T follicular helper cell (primary cell): Measurements from ENCODE around the gene HERPUD1.
"Not testable (repeated sequence)": the region's sequence is repeated elsewhere in the genome, so short reads cannot be mapped to it uniquely, and the experiment has no call there.

Experiments
- DNase-seq: peaks from one replicate; pipeline ENCODE4 v3.0.0-alpha.2; 2020; ENCODE audit warnings: low read depth
- total RNA-seq, 2 experiments: gene quantifications; one replicate each; lab custom pipeline; 2026; lab: John Stamatoyannopoulos, UW

The HERPUD1 gene, protein sequence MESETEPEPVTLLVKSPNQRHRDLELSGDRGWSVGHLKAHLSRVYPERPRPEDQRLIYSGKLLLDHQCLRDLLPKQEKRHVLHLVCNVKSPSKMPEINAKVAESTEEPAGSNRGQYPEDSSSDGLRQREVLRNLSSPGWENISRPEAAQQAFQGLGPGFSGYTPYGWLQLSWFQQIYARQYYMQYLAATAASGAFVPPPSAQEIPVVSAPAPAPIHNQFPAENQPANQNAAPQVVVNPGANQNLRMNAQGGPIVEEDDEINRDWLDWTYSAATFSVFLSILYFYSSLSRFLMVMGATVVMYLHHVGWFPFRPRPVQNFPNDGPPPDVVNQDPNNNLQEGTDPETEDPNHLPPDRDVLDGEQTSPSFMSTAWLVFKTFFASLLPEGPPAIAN
- 172 to 365 reads per million in 2 experiments for total RNA-seq

DNA sequence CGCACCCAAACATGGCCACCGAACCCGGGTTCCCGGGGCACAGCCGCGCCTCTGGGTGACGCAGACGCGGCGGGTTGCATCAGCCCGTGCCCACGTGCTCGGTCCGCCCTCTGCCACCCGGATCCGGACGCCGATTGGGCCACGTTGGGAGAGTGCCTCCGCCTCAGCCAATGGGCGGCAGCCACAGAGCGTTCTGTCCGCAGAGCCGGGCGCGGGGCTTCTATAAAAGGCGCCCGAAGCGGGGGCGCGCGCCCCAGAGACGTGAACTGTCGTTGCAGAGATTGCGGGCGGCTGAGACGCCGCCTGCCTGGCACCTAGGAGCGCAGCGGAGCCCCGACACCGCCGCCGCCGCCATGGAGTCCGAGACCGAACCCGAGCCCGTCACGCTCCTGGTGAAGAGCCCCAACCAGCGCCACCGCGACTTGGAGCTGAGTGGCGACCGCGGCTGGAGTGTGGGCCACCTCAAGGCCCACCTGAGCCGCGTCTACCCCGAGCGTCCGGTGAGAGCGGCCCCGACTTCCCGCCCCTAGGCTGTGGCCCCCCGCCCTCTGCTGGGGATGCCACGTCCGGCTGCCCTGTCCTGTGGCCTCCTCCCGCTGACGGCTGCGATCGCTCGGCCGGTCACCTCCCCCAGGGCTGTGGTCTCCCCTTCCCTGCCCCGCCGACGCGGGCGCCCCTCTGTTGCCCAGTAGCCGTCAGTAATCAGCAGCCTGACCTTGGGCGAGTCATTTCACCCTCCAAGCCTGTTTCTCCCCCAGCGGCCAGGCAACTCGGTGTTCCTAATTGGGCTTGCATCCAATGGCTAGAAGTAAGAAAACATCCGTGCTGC, at the start of gene HERPUD1:
Gene HERPUD1 (plus strand): TSS at position 251 of the 829 bp plus-strand sequence. CDS start 103 bp downstream, at position 354.
- peak; percentile 99 for DNase-seq

DNA sequence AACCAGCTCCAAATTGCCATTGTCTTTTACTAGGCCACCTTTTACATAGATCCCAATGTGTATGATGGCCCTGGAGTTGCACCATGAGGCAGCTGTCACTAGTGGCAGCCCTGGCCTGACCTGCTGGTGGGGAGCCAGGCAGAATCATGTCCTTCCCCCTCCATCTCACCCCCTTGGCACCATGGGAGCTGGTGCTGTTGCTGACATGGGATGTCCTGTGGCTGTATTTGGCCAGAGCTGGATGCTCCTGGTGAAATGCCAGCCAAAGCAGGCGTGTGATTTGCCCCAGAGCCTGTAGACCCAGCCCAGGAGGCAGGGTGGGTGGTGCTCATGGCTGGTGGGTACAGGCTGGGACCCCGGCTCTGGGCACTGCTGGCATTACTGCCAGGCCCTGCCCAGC, 48.4 kb upstream of the HERPUD1 start:
- no peak for DNase-seq

DNA sequence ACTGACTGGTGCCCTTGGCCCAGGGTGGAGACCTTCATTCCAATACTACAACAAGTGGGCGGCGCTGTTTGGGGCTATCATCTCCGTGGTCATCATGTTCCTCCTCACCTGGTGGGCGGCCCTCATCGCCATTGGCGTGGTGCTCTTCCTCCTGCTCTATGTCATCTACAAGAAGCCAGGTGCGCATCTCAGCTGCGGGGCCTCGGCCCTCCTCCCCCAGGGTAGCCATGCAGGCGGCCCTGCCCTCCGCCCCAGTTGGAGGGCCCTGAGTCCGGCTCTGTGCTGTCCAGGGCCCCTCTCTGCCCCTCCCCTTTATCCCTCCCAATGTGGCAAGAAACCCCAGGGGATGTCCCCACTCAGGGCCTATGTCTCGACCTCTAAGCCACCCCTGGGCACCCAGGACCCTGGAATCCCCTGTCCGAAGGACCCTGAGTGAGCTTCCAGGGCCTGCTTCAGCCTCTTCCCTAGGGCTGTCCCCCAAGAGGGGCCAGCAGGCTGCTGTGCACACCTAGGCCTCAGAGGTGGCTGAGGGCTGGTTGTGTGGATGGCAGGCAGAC, 47.8 kb upstream of the HERPUD1 start:
- no peak for DNase-seq

DNA sequence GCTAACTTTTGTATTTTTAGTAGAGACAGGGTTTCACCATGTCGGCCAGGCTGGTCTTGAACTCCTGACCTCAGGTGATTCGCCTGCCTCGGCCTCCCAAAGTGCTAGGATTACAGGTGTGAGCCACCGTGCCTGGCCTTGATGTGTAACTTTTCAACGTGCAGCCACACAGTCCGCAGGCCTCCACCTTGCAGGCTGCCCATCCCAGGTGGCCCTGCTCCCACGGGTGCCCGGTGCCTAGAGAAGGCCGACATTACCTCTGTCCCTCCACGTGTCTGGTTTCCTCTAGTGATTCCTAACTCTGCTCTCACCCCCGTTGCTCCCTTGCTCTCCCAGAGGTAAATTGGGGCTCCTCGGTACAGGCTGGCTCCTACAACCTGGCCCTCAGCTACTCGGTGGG, 47.0 kb upstream of the HERPUD1 start:
- DNase-seq = not testable (repeated sequence)

DNA sequence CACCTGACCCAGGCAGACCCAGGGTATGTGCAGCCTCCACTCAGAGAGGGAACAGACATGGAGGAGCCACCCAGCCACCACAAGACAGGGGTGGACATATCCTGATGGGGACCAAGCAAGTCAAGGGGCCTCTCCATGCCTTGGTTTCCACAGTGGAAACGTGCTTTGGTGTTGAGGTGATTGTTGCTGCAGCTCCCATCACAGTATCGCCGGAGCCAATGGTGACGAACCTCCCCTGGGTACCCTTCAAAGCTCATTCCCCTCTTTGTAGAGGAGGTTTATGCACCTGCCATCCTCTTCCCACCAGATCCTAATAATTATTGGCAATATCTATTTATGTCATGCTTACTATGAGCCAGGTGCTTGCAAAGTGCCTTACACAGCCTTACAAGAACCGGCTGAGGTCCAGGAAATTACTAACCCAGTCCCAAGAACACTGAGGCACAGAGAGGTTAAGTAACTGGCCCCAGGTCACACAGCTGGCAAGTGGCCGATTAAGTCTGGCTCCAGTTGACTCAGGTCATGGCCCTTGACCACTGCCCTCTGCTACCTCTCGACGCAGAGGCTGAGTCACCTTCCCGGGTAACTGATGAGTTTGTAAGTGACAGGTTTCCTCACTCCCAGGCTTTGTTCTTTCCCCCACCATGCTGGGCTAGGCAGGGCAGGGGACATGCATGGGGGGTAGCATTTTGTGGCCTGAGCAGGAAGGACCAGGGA, 46.3 kb upstream of the HERPUD1 start:
- DNase-seq = no peak

DNA sequence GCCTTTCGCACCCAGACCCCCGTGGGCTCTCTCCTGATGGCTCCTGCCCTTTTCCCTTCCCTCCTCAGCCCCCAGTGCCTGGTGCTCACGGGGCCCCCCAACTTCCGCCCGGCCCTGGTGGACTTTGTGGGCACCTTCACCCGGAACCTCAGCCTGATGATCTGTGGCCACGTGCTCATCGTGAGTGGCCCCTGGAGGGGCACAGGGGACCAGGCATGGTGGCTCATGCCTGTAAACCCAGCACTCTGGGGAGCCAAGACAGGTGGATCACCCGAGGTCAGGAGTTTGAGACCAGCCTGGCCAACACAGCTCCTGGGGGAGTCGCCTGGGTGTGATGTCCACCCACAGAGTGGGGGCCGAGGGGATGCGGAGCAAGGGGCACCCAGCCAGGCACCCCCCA, 45.6 kb upstream of the HERPUD1 start:
- DNase-seq = no peak

DNA sequence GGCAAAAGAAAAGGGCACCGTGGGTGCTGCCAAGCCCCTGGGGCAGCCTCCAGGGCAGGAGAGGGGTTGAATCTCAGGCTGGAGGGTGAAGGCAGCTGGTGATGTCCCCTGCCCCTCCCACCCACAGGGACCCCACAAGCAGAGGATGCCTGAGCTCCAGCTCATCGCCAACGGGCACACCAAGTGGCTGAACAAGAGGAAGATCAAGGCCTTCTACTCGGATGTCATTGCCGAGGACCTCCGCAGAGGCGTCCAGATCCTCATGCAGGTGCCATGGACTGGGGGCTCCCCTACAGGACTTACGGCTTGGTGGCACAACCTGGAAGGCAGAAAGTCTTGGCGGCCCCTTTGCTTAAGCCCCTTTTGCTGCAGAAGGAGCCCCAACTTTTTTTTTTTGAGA, 45.1 kb upstream of the HERPUD1 start:
- DNase-seq = no peak

DNA sequence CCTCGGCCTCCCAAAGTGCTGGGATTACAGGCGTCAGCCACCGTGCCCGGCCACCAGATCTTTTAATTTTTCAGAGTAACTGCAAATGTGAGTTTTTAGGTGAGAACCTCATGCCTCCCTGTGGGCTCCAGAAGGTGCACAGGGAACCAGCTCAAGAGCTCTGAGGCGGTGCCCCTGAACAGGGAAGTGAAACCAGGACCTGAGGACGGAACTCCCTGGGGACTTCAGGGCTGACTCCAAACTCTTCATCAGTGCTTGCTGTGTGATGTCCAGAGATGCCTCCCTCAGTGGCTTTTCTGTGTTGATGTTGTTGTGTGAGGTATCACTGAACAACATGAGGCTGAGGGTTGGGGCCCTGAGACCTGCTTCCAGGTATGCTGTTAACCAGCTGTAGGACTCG, 43.1 kb upstream of the HERPUD1 start:
- DNase-seq = no peak

DNA sequence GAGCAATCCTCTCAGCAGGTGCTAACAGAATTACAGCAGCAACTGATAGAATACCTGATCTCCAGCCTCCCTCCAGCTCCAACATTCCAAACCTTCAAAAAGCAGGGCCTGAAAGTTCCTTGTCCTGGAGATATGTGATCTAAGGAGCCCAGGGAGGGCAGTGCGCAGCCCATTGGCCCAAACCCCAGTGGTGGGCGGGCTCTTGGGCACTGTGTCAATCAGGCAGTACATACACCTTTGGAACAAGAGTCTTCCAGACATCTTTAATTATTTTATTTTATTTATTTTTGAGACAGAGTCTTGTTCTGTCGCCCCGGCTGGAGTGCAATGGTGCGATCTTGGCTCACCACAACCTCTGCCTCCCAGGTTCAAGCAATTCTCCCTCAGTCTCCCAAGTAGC, 42.7 kb upstream of the HERPUD1 start:
- no peak for DNase-seq

DNA sequence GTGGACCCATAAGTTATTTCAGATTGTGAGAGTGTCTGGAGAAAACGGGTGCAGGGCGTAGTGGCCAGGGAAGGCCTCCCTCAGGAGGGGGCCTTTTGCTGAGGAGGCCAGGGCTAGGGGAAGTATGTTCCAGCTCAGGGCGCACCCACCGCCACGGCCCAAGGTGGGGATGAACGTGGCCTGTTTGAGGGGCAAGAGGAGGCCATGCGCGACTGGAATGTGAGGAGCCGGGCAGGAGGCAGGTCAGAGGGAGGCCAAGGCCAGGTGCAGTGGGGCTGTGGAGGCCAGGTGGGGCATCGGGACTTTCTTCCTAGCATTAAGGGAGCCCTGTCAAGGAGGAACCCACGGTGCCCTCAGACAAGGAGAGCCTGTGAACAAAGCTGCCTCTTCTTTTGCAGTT, 40.3 kb upstream of the HERPUD1 start:
- no peak for DNase-seq

DNA sequence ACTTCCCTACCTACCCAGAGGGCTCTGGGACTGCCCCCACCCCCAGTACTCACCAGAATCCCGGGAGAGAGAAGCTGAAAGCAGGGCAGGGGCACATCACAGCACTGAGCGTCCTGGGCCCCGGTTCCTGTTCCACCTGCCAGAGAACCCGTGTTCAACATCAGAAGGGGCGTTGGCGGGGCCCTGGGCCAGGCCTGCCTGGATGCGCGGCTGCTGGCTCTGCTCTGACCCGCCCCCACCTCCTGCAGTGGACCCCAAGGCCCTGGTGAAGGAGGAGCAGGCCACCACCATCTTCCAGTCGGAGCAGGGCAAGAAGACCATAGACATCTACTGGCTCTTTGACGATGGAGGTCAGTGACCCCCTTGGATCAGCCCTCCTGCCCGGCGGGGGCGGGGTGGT, 39.2 kb upstream of the HERPUD1 start:
- DNase-seq = no peak

DNA sequence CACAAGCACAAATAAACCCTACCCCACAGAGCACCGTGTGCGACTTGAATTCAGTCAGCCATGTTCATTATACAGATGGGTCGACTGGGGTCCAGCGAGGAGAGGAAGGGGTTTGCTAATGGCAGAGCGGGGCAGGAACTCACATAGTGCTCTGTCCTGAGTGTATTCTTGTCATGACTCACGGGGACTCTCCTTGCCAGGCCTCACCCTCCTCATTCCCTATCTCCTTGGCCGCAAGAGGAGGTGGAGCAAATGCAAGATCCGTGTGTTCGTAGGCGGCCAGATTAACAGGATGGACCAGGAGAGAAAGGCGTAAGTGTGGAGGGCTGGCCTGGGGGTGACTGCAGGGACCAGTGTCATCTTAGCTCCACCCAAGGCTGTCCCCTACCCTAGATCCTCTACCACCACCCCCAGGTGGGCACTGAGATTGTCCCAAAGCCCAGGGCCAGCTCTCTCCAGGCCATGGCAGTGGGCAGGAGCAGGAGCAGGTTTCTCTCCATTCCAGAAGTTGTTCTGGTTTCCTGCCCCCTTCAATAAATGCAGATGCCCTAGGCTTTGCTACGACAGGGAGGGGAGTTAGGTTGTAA, 37.5 kb upstream of the HERPUD1 start:
- no peak for DNase-seq

DNA sequence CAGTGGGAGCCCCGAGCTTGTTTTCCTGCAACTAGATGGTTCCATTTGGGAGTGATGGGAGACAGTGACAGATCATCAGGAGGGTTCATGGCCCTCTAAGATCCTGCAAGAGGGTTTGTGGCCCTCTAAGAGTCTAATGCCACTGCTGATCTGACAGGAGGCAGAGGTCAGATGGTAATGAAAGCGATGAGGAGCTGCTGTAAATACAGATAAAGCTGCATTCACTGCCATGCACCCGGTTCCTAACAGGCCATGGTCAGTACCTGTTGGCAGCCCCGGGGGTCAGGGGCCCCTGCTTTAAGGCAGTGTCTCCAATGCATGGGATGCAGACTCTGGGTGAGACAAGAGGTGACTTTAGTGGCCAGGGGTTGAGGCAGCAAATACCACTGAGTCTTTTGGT, 36.1 kb upstream of the HERPUD1 start:
- DNase-seq = no peak

DNA sequence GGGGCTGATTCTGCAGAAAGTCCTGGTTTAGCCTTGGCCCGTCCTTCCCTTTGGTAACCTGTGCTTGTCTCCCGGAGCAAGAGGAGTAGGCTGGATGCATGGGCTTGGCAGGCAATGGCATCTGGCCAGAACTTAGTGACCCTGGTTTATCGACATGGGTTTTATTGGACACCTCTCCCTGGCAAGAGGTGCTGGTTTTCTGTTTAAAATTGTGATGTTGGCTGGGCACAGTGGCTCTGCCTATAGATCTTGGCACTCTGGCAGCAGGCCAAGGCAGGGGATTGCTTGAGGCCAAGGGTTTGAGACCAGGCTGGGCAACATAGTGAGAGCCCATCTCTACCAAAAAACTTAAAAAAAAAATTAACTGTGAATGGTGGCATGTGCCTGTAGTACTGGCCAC, 35.7 kb upstream of the HERPUD1 start:
- DNase-seq = no peak

DNA sequence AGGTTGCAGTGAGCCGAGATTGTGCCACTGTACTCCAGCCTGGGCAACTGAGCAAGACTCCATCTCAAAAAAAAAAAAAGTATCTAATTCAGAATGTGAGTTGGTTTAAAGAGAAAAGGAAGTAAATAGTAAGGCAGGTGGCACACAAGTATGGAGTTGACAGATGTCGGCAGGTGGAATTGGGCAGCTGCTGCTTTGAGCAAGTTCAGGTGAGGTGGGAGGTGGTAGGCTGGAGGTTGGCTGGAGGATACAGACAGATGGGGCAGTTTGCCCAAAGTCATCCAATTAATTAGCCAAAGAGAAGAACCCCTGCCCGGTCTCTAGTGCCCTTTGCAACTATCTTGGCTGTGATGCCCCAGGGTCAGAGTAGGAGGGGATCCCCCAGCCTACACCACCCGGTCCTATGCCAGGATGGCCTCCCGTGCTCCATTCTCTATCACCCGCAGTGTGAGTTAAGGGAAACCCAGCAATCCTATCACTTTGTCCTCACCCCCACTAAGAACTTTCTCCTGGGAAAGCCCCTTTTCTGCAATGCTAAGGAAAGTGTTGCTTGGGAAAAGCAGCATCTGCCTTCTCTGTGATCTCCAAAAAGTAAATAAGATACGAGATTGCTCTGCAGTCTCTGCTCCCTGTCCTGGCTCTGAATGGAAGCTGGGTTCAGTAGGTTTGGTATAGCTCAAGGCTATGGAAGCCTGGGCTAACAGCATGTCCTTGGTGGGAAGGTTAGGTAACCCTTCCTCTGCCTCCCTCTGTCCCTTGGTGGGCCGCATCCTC, 34.7 kb upstream of the HERPUD1 start:
- no peak for DNase-seq

DNA sequence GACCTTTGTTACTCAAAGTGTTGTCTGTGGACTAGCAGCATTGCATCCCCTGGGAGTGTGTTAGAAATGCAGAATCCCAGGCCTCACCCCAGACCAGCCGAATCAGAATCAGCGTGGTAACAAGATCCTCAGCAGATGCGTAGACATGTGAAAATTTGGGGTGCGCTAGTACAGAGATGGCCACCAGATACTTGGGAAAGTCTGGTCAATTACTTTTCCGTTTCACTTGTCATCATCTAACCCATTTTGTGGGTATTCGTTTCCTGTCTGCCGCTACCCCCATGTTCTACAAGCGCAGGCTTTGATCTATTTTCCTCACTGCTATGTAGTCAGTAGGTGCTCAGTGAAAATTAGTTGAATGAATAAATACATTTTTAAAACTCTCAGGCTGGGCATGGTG, 33.1 kb upstream of the HERPUD1 start:
- DNase-seq = no peak

DNA sequence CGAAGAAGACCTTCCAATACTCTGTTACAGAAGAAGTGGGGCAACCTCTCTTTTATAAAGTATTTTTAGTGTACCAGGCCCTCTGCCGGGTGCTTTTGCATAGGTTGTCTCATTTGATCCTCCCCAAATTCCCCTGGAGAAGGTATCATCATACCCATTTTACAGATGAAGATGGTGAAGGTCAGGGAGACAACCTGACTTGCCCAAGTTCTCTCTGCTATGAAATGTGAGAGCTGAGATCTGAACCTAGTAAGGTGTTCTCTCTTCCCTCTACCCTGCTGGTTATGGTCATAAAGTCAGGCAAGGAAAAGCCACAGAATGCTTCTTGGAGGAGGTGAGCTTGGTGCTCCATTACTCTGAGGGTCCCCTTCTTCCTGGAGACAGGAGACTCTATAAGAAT, 28.1 kb upstream of the HERPUD1 start:
- DNase-seq = no peak

DNA sequence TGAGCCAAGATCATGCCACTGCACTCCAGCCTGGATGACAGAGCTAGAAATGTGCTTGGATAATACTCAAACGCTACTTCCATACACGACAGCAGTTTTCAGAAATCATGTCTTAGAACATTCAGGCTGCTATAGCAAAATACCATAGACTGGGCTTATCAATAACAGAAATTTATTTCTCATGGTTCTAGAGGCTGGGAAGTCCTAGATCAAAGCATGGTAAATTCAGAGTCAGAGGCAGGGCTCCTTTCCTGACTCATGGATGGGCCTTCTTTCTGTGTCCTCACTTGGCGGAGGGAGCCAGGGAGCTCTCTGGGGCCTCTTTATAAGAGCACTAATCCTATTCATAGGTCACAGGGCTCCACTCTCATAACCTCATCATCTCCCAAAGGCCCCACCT, 24.5 kb upstream of the HERPUD1 start:
- no peak for DNase-seq

DNA sequence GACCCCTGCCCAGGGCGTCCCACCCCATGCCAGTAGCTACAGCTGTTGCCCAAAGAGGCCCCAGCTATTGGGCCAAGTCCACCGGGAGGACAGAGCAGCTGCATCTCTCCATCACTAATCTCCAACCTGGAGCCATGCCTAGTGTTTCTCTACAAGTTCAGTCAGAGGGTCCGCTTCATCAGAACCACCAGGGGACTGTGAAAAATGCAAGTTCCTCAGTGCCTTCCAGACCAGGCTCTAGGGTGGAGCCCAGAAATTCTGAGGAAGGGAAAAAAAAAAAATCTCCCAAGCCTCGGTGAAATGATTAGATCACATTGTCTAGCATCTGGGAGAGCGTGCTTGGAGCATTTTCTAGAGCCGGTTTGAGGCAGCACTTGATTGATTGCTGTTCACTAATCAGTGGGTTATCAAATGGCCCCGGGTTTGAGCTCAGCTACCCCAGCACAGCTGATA, 22.4 kb upstream of the HERPUD1 start:
- DNase-seq = no peak

DNA sequence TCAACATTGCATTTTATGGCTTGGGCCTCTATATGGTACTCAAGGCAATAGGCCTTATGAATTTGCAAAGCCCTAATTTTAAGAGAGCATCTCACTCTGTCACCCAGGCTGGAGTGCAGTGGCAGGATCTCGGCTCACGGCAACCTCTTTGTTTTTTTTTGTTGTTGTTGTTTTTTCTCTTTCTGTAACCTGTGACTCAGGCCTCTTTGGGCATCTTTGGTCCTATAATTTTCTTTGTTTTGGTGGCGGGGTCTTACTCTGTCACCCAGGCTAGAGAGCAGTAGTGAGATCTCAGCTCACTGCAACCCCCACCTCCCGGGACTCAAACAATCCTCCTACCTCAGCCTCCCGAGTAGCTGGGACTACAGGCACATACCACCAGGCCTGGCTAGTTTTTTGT, 21.8 kb upstream of the HERPUD1 start:
- no peak for DNase-seq
